ENCODE measurements around the gene ARL13B. TPM values are rescaled to one million over a fixed set of nuclear protein-coding genes. Genes with fewer than 3 reads are reported as not detected.

The ARL13B gene
- total and polyA plus RNA-seq, 5 donors from 2014 or later, result 5.6 to 7.5 (median 6.4) TPM

- Mint-ChIP-seq H3K4me1 (peaks cover 9 to 18% (median 17%) of the 10 kb centered on the region in 4 donors), H3K9me3 (peaks cover 0 to 2% (median 0%) of the 10 kb centered on the region in 7 donors), H3K27ac (peak overlapping the region in 1 of 3 donors; percentile 52), H3K4me3 (no peak overlapping the region), H3K36me3 (peaks cover 52% of the 10 kb centered on the region), H3K27me3 (no peaks in the 10 kb centered on the region)
- H3K4me1 ChIP-seq (ENCODE audit: control insufficient read depth, insufficient read depth, low read length, poor library complexity, severe bottlenecking), result no peaks in the 10 kb centered on the region
- H3K27ac ChIP-seq (ENCODE audit: insufficient read depth, low read length, poor library complexity, severe bottlenecking), result no peak overlapping the region
- no peaks in the 10 kb centered on the region for H3K9me3 ChIP-seq (ENCODE audit: control insufficient read depth in 2 of 2, low read length in 2 of 2)
- ATAC-seq (ENCODE audit: low read depth in 2 of 2) (no peak), DNase-seq (no peak)
- H3K36me3 ChIP-seq (ENCODE audit: control insufficient read depth, insufficient read depth, low read length), result peaks cover 30% of the 10 kb centered on the region
- no peaks in the 10 kb centered on the region for H3K27me3 ChIP-seq (ENCODE audit: control insufficient read depth, insufficient read depth, low read length)
- H3K4me3 ChIP-seq (ENCODE audit: low read depth, low read length), result no peak overlapping the region
Observed at GRCh38 chr3:94089126-94089525, 109.2 kb downstream of the ARL13B start.

GRCh38 chr3:94092086-94092485 is 112.1 kb downstream of the ARL13B start:
- Histone ChIP-seq H3K36me3 (ENCODE audit: control insufficient read depth, insufficient read depth, low read length) (peaks cover 48% of the 10 kb centered on the region), H3K4me3 (ENCODE audit: low read depth, low read length) (no peak overlapping the region), H3K27me3 (ENCODE audit: control insufficient read depth, insufficient read depth, low read length) (no peaks in the 10 kb centered on the region), H3K9me3 (ENCODE audit: control insufficient read depth in 2 of 2, low read length in 2 of 2) (no peaks in the 10 kb centered on the region), H3K4me1 (ENCODE audit: control insufficient read depth, insufficient read depth, low read length, poor library complexity, severe bottlenecking) (no peaks in the 10 kb centered on the region), H3K27ac (ENCODE audit: insufficient read depth, low read length, poor library complexity, severe bottlenecking) (no peak overlapping the region)
- H3K4me3 Mint-ChIP-seq, result no peak overlapping the region
- peaks cover 0 to 2% (median 0%) of the 10 kb centered on the region in 7 donors for H3K9me3 Mint-ChIP-seq
- ATAC-seq (ENCODE audit: low read depth in 2 of 2) (no peak), DNase-seq (no peak)
- no peaks in the 10 kb centered on the region for H3K27me3 Mint-ChIP-seq
- H3K4me1 Mint-ChIP-seq, result peaks cover 9 to 16% (median 12%) of the 10 kb centered on the region in 4 donors
- H3K36me3 Mint-ChIP-seq, result peaks cover 58% of the 10 kb centered on the region
- peak overlapping the region in 2 of 3 donors; percentile 0 to 53 for H3K27ac Mint-ChIP-seq

DNA sequence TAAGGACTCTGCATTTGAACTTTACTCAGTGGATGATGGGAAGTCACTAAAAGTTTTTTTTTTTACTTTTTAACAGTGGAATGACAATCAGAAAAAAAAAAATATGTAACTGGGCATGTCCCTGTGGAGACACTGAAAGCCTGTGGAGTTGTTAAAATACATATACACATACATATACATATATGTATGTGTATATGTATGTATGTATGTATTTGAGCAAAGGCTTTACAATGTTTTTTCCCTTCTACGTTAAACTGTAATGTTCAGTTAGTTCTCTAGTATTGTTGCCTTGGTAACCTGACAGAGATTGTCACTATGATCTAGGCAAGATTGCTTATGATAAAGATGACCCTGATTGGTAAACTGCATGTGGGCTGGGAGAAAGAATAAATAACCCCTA is 113.2 kb downstream of the ARL13B start:
- Histone ChIP-seq H3K4me3 (ENCODE audit: low read depth, low read length) (no peak overlapping the region), H3K27me3 (ENCODE audit: control insufficient read depth, insufficient read depth, low read length) (no peaks in the 10 kb centered on the region), H3K27ac (ENCODE audit: insufficient read depth, low read length, poor library complexity, severe bottlenecking) (no peak overlapping the region), H3K9me3 (ENCODE audit: control insufficient read depth in 2 of 2, low read length in 2 of 2) (no peaks in the 10 kb centered on the region), H3K36me3 (ENCODE audit: control insufficient read depth, insufficient read depth, low read length) (peaks cover 53% of the 10 kb centered on the region), H3K4me1 (ENCODE audit: control insufficient read depth, insufficient read depth, low read length, poor library complexity, severe bottlenecking) (no peaks in the 10 kb centered on the region)
- Mint-ChIP-seq H3K9me3 (peaks cover 0 to 2% (median 0%) of the 10 kb centered on the region in 7 donors), H3K4me1 (peaks cover 8 to 14% (median 10%) of the 10 kb centered on the region in 4 donors), H3K4me3 (no peak overlapping the region), H3K27ac (peak overlapping the region in 1 of 3 donors; percentile 9), H3K27me3 (no peaks in the 10 kb centered on the region), H3K36me3 (peaks cover 59% of the 10 kb centered on the region)
- ATAC-seq (ENCODE audit: low read depth in 2 of 2), result no peak
- DNase-seq, result no peak

GRCh38 chr3:94095111-94095510 is 115.2 kb downstream of the ARL13B start:
- peak overlapping the region in 1 of 3 donors; percentile 63 for H3K27ac Mint-ChIP-seq
- no peak for DNase-seq
- peaks cover 61% of the 10 kb centered on the region for H3K36me3 Mint-ChIP-seq

DNA sequence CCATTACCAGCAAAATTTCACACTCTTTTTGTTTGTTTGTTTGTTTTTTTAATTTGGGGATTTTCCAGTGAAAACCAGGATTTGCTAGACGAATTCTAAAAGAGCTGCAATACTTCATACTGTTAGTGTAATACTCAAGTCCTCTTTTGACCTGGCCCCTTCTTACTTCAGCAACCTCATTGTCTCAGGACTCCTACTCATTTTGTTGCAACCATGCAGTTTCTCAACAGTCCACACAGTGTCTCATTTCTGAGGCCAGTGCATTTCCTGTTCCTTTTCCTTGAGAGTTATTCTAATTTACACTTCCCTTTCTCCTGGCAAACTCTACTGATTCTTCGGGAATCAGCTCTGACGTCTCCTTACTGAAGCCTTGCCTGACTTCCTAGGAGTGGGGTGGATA is 118.5 kb downstream of the ARL13B start:
- Histone ChIP-seq H3K36me3 (ENCODE audit: control insufficient read depth, insufficient read depth, low read length) (peaks cover 77% of the 10 kb centered on the region), H3K4me3 (ENCODE audit: low read depth, low read length) (no peak overlapping the region), H3K9me3 (ENCODE audit: control insufficient read depth in 2 of 2, low read length in 2 of 2) (no peaks in the 10 kb centered on the region), H3K4me1 (ENCODE audit: control insufficient read depth, insufficient read depth, low read length, poor library complexity, severe bottlenecking) (no peaks in the 10 kb centered on the region), H3K27ac (ENCODE audit: insufficient read depth, low read length, poor library complexity, severe bottlenecking) (no peak overlapping the region), H3K27me3 (ENCODE audit: control insufficient read depth, insufficient read depth, low read length) (no peaks in the 10 kb centered on the region)
- ATAC-seq (ENCODE audit: low read depth in 2 of 2) (no peak), DNase-seq (no peak)
- no peak overlapping the region for H3K4me3 Mint-ChIP-seq
- no peaks in the 10 kb centered on the region for H3K27me3 Mint-ChIP-seq
- H3K36me3 Mint-ChIP-seq, result peaks cover 46% of the 10 kb centered on the region
- H3K9me3 Mint-ChIP-seq, result no peaks in the 10 kb centered on the region
- H3K4me1 Mint-ChIP-seq, result peaks cover 4 to 12% (median 6%) of the 10 kb centered on the region in 4 donors
- no peak overlapping the region for H3K27ac Mint-ChIP-seq

More at GRCh38 chr3:94095111-94095510, 115.2 kb downstream of the ARL13B start:
- no peak overlapping the region for H3K4me3 ChIP-seq (ENCODE audit: low read depth, low read length)
- Mint-ChIP-seq H3K27me3 (no peaks in the 10 kb centered on the region), H3K4me3 (no peak overlapping the region), H3K4me1 (peaks cover 6 to 19% (median 13%) of the 10 kb centered on the region in 4 donors), H3K9me3 (peaks cover 0 to 2% (median 0%) of the 10 kb centered on the region in 7 donors)
- H3K36me3 ChIP-seq (ENCODE audit: control insufficient read depth, insufficient read depth, low read length), result peaks cover 73% of the 10 kb centered on the region
- ATAC-seq (ENCODE audit: low read depth in 2 of 2), result no peak
- no peaks in the 10 kb centered on the region for H3K4me1 ChIP-seq (ENCODE audit: control insufficient read depth, insufficient read depth, low read length, poor library complexity, severe bottlenecking)
- no peaks in the 10 kb centered on the region for H3K27me3 ChIP-seq (ENCODE audit: control insufficient read depth, insufficient read depth, low read length)
- H3K27ac ChIP-seq (ENCODE audit: insufficient read depth, low read length, poor library complexity, severe bottlenecking), result no peak overlapping the region
- no peaks in the 10 kb centered on the region for H3K9me3 ChIP-seq (ENCODE audit: control insufficient read depth in 2 of 2, low read length in 2 of 2)

- Histone ChIP-seq H3K36me3 (ENCODE audit: control insufficient read depth, insufficient read depth, low read length) (peaks cover 79% of the 10 kb centered on the region), H3K4me1 (ENCODE audit: control insufficient read depth, insufficient read depth, low read length, poor library complexity, severe bottlenecking) (no peaks in the 10 kb centered on the region), H3K4me3 (ENCODE audit: low read depth, low read length) (no peak overlapping the region), H3K27ac (ENCODE audit: insufficient read depth, low read length, poor library complexity, severe bottlenecking) (no peak overlapping the region), H3K27me3 (ENCODE audit: control insufficient read depth, insufficient read depth, low read length) (no peaks in the 10 kb centered on the region), H3K9me3 (ENCODE audit: control insufficient read depth in 2 of 2, low read length in 2 of 2) (no peaks in the 10 kb centered on the region)
- H3K4me3 Mint-ChIP-seq, result no peak overlapping the region
- no peak for ATAC-seq (ENCODE audit: low read depth in 2 of 2)
- peaks cover 4 to 12% (median 5%) of the 10 kb centered on the region in 4 donors for H3K4me1 Mint-ChIP-seq
- DNase-seq, result no peak
- no peaks in the 10 kb centered on the region for H3K9me3 Mint-ChIP-seq
- H3K27me3 Mint-ChIP-seq, result no peaks in the 10 kb centered on the region
- peaks cover 43% of the 10 kb centered on the region for H3K36me3 Mint-ChIP-seq
- peak overlapping the region in 2 of 3 donors; percentile 5 to 18 for H3K27ac Mint-ChIP-seq
Observed at GRCh38 chr3:94099311-94099710, 119.4 kb downstream of the ARL13B start.

DNA sequence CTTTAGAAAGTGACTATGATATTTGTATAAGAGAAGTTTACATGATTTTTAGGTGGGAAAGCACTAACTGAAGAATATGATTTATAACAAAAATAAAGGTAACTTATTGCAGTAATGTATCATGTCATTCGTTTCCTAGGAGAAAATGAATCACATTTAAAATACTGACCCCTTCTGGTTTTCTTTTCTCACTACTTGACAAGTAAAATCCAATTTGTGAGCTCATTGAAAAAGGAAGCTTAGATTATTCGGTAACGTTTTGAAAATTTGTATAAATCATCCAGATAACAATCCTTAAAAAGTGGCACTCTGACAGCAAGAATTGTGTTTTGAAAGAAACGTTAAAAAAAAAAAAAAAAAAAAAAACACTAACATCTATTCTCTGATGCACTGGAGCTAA is 121.9 kb downstream of the ARL13B start:
- H3K36me3 Mint-ChIP-seq, result peaks cover 46% of the 10 kb centered on the region
- no peaks in the 10 kb centered on the region for H3K27me3 Mint-ChIP-seq
- no peaks in the 10 kb centered on the region for H3K4me1 ChIP-seq (ENCODE audit: control insufficient read depth, insufficient read depth, low read length, poor library complexity, severe bottlenecking)
- no peak overlapping the region for H3K4me3 ChIP-seq (ENCODE audit: low read depth, low read length)
- no peak overlapping the region for H3K27ac ChIP-seq (ENCODE audit: insufficient read depth, low read length, poor library complexity, severe bottlenecking)
- no peak overlapping the region for H3K4me3 Mint-ChIP-seq
- DNase-seq, result peak in 1 of 3 donors; percentile 28
- H3K9me3 ChIP-seq (ENCODE audit: control insufficient read depth in 2 of 2, low read length in 2 of 2), result no peaks in the 10 kb centered on the region
- H3K27ac Mint-ChIP-seq, result no peak overlapping the region
- H3K36me3 ChIP-seq (ENCODE audit: control insufficient read depth, insufficient read depth, low read length), result peaks cover 67% of the 10 kb centered on the region
- no peak for ATAC-seq (ENCODE audit: low read depth in 2 of 2)
- no peaks in the 10 kb centered on the region for H3K9me3 Mint-ChIP-seq
- H3K4me1 Mint-ChIP-seq, result peaks cover 4 to 12% (median 5%) of the 10 kb centered on the region in 4 donors
- no peaks in the 10 kb centered on the region for H3K27me3 ChIP-seq (ENCODE audit: control insufficient read depth, insufficient read depth, low read length)

Data from CD4-positive, CD25-positive, alpha-beta regulatory T cell (primary cell).